Mucosa of descending colon (tissue), 3 donors: Measurements from ENCODE around the gene IGFBP7. TPM values are rescaled to one million over a fixed set of nuclear protein-coding genes. Genes with fewer than 3 reads are reported as not detected.
"Not testable (repeated sequence)": the region's sequence is repeated elsewhere in the genome, so short reads cannot be mapped to it uniquely, and the experiment has no call there.

Experiments used
- ATAC-seq: fragments of 200-7000 bp; cut with Tn5 transposase; one replicate; pipeline ENCODE4 v1.9.1; 2020; ENCODE audit warnings: mild to moderate bottlenecking, moderate library complexity
- DNase-seq, 3 donors: peaks; one replicate each; pipeline ENCODE4 v3.0.0-alpha.2; 2020
- H3K36me3 ChIP-seq: fragments of 200-600 bp; one replicate; pipeline ENCODE4 v1.8.0; 2021; ENCODE audit warnings: low read depth, mild to moderate bottlenecking
- H3K4me1 ChIP-seq: fragments of 200-600 bp; one replicate; pipeline ENCODE4 v1.8.0; 2021; ENCODE audit warnings: low read depth, mild to moderate bottlenecking
- H3K4me3 ChIP-seq: fragments of 200-600 bp; one replicate; pipeline ENCODE4 v1.8.0; 2021; ENCODE audit warnings: mild to moderate bottlenecking
- H3K9me3 ChIP-seq: fragments of 200-600 bp; one replicate; pipeline ENCODE4 v1.8.0; 2021; ENCODE audit warnings: mild to moderate bottlenecking
- CTCF ChIP-seq: fragments of 200-600 bp; IDR thresholded peaks from one replicate; pipeline ENCODE4 v1.8.0; 2022; ENCODE audit warnings: antibody characterized with exemption, mild to moderate bottlenecking
- intact Hi-C, 2 donors: fragments of 100-400 bp; cut with DNase I in 1 of 2; cut with micrococcal nuclease in 1 of 2; formaldehyde crosslinking; loops; one replicate each; pipeline versions ENCODE4 v1.11.0 to v1.11.1; 2022; cut with DNase I, micrococcal nuclease
- total RNA-seq, 3 donors: library from RNA; stranded (reverse); fragmentation: NEBNext Ultra II Directional in 2 of 3; extraction: Animal tissue kit (Norgen Biotek cat#: 25700) in 2 of 3; gene quantifications; one replicate each; pipeline versions ENCODE4 v1.2.1 to v1.2.4, GENCODE V29; 2021 to 2023
- donor health status: DM: no; HTN: no; CAD: no; lungs with moderate emphysema.
- donor health status: DM: no; HTN: no; CAD: no.
- donor health status: DM: no; HTN: yes; CAD: no.

The IGFBP7 gene
- total RNA-seq, 3 donors from 2014 or later, result 32.7 to 225 (median 116) TPM

DNA sequence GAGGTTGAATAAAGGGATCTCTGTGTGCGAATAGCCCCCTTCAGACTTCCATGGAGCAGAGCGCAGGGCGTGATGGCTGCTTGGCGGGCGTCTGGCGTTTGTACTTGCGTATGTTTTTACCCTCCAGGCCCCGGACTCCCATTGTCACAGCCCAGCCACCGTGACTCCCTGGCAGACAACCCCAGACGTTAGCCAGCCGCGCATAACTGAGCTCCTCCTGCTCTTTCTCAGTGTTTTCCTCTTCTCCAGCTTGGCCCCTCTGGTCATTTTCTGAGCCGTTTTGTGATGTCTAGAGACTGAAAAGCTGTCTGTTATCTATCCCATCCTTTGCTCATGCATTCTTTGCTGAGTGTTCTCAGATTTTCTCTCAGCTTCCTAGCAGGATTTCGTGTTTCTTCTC, 54.3 kb downstream of the IGFBP7 start:
- no peaks in the 10 kb centered on the region for H3K36me3 ChIP-seq
- intact Hi-C loops, result no loop called here
- H3K4me3 ChIP-seq, result no peak overlapping the region
- ATAC-seq (no peak), DNase-seq (no peak)
- H3K9me3 ChIP-seq, result no peaks in the 10 kb centered on the region
- H3K4me1 ChIP-seq, result peaks cover 16% of the 10 kb centered on the region
- TF ChIP-seq CTCF, result no peak

DNA sequence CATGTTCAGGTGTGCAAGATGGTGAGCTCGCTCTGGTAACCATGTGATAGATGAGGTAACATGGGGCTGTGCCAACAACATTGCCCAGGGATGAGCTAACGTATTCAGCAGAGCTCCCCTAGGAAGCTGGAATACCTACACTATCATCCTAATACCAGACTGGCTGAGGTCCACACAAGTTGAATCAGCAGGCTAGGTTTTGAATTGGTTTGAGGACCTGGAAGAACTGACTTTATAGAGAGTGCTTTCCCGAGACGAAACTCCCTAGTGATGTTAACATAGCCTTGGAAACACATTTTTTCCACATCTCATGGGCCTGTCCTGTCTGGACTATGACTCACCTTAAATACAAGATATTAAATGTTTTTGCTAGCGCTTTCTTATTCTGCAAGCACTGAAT, 56.7 kb downstream of the IGFBP7 start:
- DNase-seq (no peak), ATAC-seq (no peak)
- intact Hi-C loops, result no loop called here
- no peak for TF ChIP-seq CTCF
- H3K4me1 ChIP-seq, result peaks cover 3% of the 10 kb centered on the region
- no peaks in the 10 kb centered on the region for H3K9me3 ChIP-seq
- H3K4me3 ChIP-seq, result no peak overlapping the region
- H3K36me3 ChIP-seq, result no peaks in the 10 kb centered on the region

GRCh38 chr4:57051524-57051923, 58.7 kb downstream of the IGFBP7 start:
- Histone ChIP-seq H3K4me1 (peaks cover 3% of the 10 kb centered on the region), H3K9me3 (no peaks in the 10 kb centered on the region), H3K4me3 (no peak overlapping the region), H3K36me3 (no peaks in the 10 kb centered on the region)
- no peak for TF ChIP-seq CTCF
- intact Hi-C loops, result no loop called here
- ATAC-seq (no peak), DNase-seq (no peak)

DNA sequence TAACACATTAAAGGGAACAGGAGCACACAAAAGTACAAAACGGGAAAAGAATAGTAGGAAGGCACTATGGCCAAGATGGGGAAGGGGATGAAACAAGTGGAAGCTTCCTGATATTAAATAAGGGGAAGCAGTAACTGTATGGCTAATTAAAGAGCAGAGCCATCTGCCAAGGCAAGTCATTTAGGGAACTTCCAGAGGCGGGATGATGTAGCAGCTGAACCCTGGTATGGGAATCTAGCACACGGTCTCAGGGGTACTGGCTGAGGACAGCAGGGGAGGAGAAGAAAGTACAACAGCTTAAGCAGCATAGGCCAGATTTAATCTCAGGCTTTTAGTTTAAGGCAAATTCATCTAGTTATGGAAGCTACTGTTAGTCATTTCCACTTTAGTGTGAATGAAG, 59.1 kb downstream of the IGFBP7 start:
- no peak for TF ChIP-seq CTCF
- DNase-seq (no peak), ATAC-seq (peak; percentile 20)

GRCh38 chr4:57048590-57049304, 61.4 kb downstream of the IGFBP7 start:
- DNase-seq (no peak), ATAC-seq (no peak)
- intact Hi-C loops, result loop anchor here in 1 of 2 donors (10.0 kb wide), 1 partner anchor 56 kb away; no protein-coding TSS in a partner anchor
- Histone ChIP-seq H3K4me3 (no peak overlapping the region), H3K36me3 (no peaks in the 10 kb centered on the region), H3K4me1 (peaks cover 3% of the 10 kb centered on the region), H3K9me3 (no peaks in the 10 kb centered on the region)
- TF ChIP-seq CTCF, result no peak

More for the DNA sequence above, 59.1 kb downstream of the IGFBP7 start:
- intact Hi-C loops, result no loop called here
- Histone ChIP-seq H3K9me3 (no peaks in the 10 kb centered on the region), H3K36me3 (no peaks in the 10 kb centered on the region), H3K4me1 (peaks cover 3% of the 10 kb centered on the region), H3K4me3 (no peak overlapping the region)

- not testable (repeated sequence) for H3K36me3 ChIP-seq, ATAC-seq, H3K9me3 ChIP-seq, H3K4me3 ChIP-seq, H3K4me1 ChIP-seq, DNase-seq
- intact Hi-C loops, result loop anchor here in 1 of 2 donors (10.0 kb wide), 1 partner anchor 58 kb away; no protein-coding TSS in a partner anchor
These were observed 63.1 kb downstream of the IGFBP7 start for GRCh38 chr4:57047046-57047445.
